HG02610 (cell line): ENCODE measurements around the gene OR2AG1.

Source experiments
- ATAC-seq: cut with Tn5 transposase; IDR thresholded peaks from one replicate; pipeline ENCODE4 v1.9.1; 2021; ENCODE audit warnings: mild to moderate bottlenecking, moderate library complexity; ENCODE audit not compliant: unreplicated experiment

The OR2AG1 gene

GRCh38 chr11:6782720-6783119, at the start of gene OR2AG1:
Gene OR2AG1, plus strand, starts transcription at chr11:6783020. Its CDS starts 2,018 bp downstream, at chr11:6785038.
- ATAC-seq, result no peak

DNA sequence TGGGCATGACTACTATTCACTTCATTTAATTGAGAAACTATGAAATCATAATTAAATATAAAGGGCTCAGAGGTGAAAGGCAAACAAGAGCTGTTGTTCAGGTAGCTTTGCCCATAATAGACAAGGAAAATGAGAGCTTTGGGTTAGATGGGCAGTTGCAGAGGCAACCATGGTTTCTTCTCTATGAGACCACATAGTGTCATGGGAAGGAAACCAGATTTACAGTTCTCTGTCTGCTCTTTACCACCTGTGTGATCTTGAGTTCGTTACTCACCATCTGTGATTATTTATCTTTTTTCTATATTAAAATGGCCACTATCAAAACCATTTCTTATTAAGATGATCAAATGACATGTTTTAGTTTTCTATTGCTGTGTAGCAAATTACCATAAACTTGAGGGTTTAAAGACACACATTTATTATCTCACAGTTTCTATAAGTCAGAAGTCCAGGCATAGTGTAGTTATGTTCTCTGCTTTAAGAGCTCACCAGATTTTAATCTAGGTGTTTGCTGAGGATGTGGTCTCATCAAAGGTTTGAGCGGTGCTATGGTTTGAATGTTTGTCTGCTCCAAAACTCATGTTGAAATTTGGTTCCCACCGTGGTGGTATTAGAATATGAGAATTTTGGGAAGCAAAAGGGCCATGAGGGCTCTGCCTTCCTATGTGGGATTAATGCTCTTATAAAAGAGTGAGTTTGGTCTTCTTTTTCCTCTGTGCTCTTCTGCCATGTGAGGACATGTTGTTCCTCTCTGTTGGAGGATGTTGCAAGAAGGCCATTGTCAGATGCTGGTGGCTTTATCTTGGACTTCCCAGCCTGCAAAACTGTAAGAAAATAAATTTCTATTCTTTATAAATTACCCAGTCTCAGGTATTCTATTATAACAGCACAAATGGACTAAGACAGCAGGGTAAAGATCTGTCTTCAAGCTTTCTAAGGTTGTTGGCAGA, 49.2 kb upstream of the OR2AG1 start:
- ATAC-seq, result no peak

DNA sequence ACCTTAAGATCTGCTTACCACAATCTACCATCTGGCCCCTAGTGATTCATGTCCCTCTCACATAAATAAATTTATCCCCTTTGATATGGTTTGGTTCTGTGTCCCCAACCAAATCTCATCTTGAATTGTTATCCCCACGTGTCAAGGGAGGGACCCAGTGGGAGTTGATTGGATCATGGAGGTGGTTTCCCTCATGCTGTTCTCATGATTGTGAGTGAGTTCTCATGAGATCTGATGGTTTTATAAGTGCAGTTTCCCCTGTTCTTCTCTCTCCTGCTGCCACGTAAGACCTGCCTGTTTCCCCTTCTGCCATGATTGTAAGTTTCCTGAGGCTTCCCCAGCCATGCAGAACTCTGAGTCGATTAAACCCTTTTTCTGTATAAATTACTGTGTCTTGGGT, 48.2 kb upstream of the OR2AG1 start:
- no peak for ATAC-seq

DNA sequence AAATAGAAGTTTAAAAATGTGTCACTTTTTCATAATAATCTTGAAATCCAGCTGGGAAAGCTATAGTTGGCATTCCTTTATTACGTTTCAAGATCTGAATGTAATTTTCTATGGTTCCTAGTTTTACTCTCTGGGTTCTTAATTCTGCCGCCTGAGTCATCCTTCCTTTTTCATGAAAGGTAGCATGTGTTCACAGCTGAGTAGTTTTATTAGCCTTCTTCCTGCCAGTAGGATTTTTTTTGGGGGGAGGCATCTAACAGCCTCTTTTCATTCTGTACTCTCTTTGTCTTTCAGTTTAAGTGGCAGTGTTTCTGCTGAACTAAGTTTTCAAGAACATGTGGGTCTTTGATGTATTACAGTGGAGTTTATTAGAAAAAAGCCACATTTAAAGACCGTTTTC, 47.5 kb upstream of the OR2AG1 start:
- ATAC-seq, result no peak

- peak; percentile 48 for ATAC-seq
Measured at GRCh38 chr11:6736495-6737121, 46.2 kb upstream of the OR2AG1 start.

DNA sequence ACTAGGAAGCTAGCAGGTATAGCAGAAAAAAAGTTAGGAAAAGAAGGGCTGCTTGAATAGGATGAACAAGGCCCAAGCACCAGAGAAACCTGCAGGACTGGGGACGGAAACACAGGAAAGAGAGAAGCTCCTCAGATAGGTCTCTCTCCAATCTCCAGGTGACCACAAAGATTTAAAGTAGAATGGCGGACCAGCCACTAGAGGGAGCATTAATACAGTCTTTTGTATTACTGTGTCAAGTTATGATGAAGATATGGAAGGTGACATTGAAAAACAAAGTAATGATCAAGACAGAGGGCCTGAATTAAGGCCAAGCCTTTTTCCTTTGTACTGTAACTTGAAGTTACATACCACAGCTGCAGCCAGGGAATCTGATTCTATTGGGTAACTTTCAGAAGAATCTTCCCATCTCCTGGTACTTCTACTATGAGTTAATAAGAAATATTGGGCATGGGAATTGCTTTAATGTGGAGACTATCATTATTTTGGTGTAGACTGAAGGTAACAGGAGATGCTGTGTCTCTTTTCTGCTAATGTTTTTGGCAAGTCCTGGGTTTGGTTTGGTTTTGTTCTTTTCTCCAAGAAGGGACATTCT, 44.9 kb upstream of the OR2AG1 start:
- ATAC-seq, result peak; percentile 63

DNA sequence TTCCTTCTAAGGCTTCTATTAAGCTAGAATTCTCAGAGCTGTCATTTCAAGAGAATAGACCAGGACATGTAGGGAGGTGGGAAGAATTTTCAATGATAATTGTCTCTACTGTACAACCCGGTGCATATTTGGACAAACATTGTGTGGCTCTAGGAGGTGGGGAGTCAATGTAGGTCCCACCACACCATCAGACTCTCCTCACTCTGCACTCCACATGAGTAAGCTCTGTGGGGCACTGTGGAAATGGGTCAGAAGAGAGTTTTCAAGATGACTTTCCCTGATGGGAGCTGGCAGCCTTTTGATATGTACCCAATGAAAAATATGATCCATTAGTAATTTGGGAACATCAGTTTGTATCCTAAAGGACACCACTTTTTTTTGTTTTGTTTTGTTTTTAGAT, 44.2 kb upstream of the OR2AG1 start:
- no peak for ATAC-seq

GRCh38 chr11:6742260-6742659, 40.6 kb upstream of the OR2AG1 start:
- ATAC-seq, result no peak

DNA sequence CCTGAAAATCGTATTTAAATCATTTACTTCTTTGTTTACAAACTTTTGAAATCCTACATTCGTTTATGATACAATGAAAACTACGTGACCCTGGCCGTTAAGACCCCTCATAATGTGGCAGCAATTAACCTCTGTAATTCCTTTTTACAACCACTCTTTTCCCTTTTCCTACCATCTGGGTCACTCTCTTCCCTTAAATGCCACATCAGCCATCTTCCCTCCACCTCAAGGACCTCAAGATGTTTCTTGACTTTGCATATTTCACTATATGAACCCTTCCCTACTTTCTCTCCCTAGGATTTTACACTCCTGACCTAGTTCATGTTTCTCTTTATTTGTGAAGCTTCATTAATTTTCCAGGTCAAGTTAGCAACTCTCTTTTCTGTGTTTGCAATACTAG, 37.8 kb upstream of the OR2AG1 start:
- no peak for ATAC-seq

DNA sequence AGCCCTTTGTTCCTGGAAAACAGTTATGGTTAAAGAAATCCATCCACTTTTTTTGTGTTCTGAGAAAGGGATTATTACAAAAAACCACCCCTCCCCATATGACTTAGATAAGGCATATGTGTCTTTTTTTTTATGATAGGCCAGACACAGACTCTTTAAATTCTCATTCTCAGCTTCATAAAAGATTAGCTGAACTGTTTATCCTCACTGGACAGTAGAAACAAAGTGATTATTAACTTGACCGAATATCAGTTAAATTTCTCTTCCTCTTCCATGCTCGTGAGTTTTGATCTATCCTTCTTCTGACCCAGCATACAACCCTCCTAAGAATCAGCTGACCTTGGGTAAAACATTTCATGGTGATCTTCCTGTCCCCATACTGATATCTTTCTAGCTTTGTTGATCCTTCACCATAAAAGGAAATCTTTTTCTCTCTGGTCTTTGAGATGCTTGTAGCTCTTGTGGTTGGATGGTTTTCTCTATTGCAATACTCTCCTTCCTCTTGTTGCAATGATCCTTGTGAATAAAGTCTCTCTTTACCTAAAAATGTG, 37.3 kb upstream of the OR2AG1 start:
- ATAC-seq, result peak; percentile 53

- ATAC-seq, result peak; percentile 78
Measured at GRCh38 chr11:6746086-6746618, 36.7 kb upstream of the OR2AG1 start.

DNA sequence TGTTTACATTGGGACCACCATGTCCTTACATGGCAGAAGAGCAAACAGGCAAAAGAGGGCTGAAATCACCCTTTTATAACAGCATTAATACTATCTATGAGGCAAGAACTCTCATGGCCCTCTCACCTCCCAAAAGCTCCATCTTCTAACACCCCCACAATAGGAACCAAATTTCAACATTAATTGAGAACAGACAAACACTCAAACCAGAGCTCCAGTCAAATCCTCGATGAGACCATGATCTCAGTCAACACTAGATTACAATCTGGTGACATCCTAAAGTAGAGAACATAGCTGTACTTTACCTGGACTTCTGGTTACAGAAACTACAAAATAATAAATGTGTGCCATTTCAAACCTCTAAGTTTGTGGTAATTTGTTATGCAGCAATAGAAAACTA, 36.2 kb upstream of the OR2AG1 start:
- ATAC-seq, result no peak

DNA sequence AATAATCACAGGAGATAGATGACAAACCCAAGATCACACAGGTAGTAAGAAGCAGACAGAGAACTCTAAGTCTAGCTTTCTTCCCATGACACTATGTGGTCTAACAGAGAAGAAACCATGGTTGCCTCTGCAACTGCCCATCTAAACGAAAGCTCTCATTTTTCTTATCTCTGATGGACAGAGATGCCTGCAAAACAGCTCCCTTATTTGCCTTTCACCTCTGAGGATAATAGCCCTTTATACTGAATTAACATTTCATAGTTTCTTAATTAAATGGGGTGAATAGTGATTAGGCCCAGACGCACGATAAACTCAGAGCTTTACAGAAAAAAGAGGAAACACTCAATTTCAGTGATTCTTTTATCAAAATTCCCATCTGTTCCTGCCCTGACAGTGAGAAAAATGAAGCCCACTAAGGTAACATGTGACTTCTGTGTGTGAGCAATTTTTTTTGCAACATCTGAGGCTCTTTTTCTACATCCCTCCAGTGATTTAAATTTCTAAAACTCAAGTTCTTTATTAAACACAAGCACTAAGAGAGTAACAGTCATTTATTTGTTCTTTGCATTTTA, 35.6 kb upstream of the OR2AG1 start:
- ATAC-seq, result no peak

DNA sequence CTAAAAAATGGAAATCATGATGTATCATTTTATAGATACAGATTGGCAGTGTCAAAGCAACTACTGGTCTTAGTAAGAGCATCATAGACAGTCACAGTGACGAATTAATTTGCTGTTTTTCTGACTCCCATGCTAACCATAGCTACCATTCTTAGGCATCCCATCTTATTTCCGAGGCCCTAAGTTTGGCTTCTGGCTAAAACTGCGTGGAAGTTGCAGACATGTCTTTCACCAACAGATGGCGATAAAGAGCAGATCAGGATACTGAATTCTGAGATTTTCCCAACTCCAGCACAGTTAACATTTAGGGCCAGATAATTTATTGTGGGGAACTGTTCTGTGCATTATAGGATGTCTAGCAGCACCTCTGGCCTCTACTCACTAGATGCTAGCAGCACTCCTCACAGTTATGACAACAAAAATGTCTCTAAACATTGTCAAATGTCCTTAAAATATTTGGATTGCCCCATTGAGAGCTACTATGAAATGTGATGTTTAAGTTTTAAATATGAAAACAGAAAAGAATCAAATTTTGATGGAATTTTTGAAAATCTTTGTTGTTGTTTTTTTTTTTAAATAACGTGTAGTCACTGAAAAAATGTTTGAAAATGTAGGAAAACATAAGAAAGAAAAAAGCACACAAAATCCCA, 27.4 kb upstream of the OR2AG1 start:
- no peak for ATAC-seq

GRCh38 chr11:6755953-6756347, 26.9 kb upstream of the OR2AG1 start:
- ATAC-seq, result no peak

GRCh38 chr11:6757373-6757967, 25.4 kb upstream of the OR2AG1 start:
- ATAC-seq, result no peak

DNA sequence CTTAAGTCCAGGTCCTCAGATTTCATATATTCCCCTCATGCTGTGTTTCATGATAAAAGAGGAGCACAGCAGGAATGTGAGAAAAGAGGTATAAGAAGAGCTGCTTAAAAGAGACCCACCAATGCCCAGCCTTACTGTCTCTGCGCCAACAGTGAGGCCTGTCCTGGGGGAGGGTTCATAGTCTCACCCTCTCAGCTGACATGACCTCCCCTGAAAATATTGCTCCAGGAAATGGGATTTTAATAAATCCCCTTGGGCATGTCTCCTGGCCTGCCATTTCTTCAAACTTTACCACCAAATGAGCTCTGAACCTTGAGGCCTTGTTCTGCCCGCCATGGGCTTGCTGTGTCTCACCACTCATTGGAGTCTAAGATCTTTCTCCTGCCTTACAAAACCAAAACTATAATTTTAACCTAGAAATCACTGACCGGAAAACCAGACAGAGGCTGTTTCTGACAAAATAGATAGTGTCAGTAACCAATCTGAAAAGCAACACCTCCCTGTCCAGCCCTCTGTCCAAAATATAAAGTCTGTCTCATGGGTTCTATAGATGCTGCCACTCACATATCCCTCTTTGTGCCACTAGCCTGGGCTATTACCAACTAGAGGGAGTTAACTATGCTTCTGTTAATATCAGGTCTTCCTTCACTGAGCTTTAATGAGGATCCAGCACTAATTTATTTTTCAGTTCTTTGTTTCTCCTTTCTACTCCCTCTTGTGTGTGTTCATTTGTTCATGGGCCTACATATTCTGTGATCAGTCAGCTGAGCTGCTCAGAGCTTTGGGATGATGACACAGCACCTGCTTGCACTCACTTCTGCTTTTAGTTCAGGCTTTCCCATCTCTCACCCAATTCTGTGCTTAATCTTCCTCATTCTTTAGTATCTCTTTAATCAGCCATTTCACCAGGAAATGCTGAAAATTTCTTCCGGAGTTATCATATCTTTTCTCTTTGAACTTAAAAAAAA, 10.6 kb upstream of the OR2AG1 start, which contains the start of gene OR2AG2:
OR2AG2 (minus strand) TSS at position 51 of the 968 bp plus-strand sequence. CDS start 3,019 bp downstream, outside the sequence.
- peak; percentile 95 for ATAC-seq

DNA sequence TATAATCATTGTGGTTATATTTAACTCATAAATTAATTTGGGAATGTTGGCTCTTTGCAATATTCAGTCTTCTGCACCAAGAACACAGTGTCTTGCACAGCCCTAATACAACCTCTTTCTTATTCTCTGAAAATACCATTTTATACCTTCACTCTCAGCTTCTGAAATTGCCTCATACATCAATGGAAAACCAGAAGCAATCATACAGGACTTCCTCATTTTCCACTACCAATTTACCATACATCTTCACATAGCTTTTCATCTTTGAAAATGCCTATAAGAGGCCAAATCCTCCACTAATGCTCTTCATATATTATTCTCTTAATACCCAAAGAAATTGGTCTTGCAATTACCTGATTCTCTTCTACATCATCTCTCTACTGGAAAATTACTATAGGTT, 4.3 kb upstream of the OR2AG1 start:
- ATAC-seq, result no peak

DNA sequence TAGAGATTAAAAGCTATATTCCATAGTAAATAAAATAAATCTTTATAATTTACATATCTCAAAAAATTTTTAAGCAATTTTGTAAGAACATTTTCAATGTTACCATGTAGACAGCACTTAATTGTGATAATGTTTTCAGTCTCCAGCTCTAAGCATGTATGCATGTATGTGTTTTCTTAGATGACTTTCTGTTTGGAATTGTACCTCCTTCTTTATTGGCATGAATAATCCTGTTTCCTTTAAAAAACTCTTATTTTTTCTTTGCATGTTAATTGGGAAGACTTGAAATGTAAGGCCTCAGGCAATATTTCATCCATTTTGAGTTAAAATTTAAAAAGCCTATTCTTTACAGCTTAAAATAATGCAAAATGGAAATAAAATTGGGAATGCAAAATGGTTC, 2.0 kb upstream of the OR2AG1 start:
- no peak for ATAC-seq
